Lower leg skin (tissue), 3 donors: ENCODE measurements around the gene SNU13.

Experiments used
- CTCF ChIP-seq, 3 donors: fragments of 450-650 bp; IDR thresholded peaks; one replicate each; pipeline ENCODE4 v1.5.1; 2016; ENCODE audit warnings: antibody characterized with exemption in 3 of 3, mild to moderate bottlenecking in 3 of 3, moderate library complexity in 2 of 3
- POLR2A ChIP-seq, 2 donors: fragments of 450-650 bp; IDR thresholded peaks; one replicate each; pipeline ENCODE4 v1.6.1; 2016 to 2017; ENCODE audit warnings: antibody characterized with exemption in 2 of 2, mild to moderate bottlenecking in 1 of 2, moderate library complexity in 1 of 2

GRCh38 chr22:41697126-41697775 lies 8.6 kb upstream of the SNU13 start:
- TF ChIP-seq POLR2A (IDR thresholded peaks at IDR 0.05), result no peak
- peak in 1 of 3 donors; percentile 94 for TF ChIP-seq CTCF (IDR thresholded peaks at IDR 0.05)
